Measurements from ENCODE around the gene COPS3. TPM values are rescaled to one million over a fixed set of nuclear protein-coding genes. Genes with fewer than 3 reads are reported as not detected.

The COPS3 gene
- total and polyA plus RNA-seq, 9 of the 15 experiments (the other 6 are each of a cell fraction or from before 2014, with no cell fraction given): 92.4 to 295 (median 167) TPM

- Histone ChIP-seq H3K36me3 (ENCODE audit: control insufficient read depth, insufficient read depth, low read length) (peaks cover 85% of the 10 kb centered on the region), H4K20me1 (replicated peaks; ENCODE audit: control insufficient read depth, insufficient read depth, low read length) (no peaks in the 10 kb centered on the region), H3K9ac (ENCODE audit: insufficient read depth in 1 of 2, low read depth in 2 of 2, low read length in 2 of 2) (no peak overlapping the region), H3K4me3 (no peak overlapping the region), H3K4me2 (ENCODE audit: insufficient read depth, low read length) (no peak overlapping the region), H3K4me1 (replicated peaks in 1 of 2; ENCODE audit: control insufficient read depth in 2 of 2, insufficient read depth in 2 of 2, low read length in 2 of 2) (peaks cover 0 to 5% of the 10 kb centered on the region in 2 experiments; a peak in 1 of 5 replicates), H3K27me3 (ENCODE audit: control insufficient read depth in 2 of 2, insufficient read depth in 2 of 2, low read length in 2 of 2) (no peaks in the 10 kb centered on the region), H3K79me2 (ENCODE audit: control insufficient read depth, insufficient read depth, low read length) (peaks cover 8% of the 10 kb centered on the region), H3K27ac (ENCODE audit: extremely low read depth, low read depth, low read length) (no peak overlapping the region; the same call in 2 of the 3 replicates), H3K9me3 (replicated peaks; ENCODE audit: control insufficient read depth, insufficient read depth, low read depth, low read length) (no peaks in the 10 kb centered on the region), H3K9me1 (ENCODE audit: control insufficient read depth, insufficient read depth, low read length) (no peaks in the 10 kb centered on the region), H2AFZ (ENCODE audit: low read depth, low read length) (no peak overlapping the region)
- intact Hi-C loops (cut with micrococcal nuclease): no loop called here
- ChIA-PET POLR2A (no interaction called here), CTCF (ENCODE audit: low intra/inter-chr PET ratio) (no interaction called here)
- peak; percentile 26; the same call in 1 of the 2 replicates for TF ChIP-seq RBFOX2 (IDR thresholded peaks at IDR 0.05; ENCODE audit: low read depth, low read length)
- 0 out of 2 replicates have a peak, but pooled peaks have one; percentile 9 for TF ChIP-seq NFIC (IDR thresholded peaks at IDR 0.05)
- no peak for TF ChIP-seq MCM3 (IDR thresholded peaks at IDR 0.05)
- in situ Hi-C loops (cut with MboI): no loop called here
- ATAC-seq (no peak), FAIRE-seq (no peak), DNase-seq (ENCODE audit: extremely low read depth in 1 of 4, low spot score in 3 of 4) (no peak)
- WGBS (ENCODE audit: insufficient coverage, low coverage, missing lambda C conversion rate): 96% methylated on average over 14 of the region's 17 CpGs
- BruUV-seq (replicated peaks): no TSS peak
Measured at GRCh38 chr17:17228521-17229279, 52.3 kb downstream of the COPS3 start.

Measured in K562 (cell line).